Uterus (tissue), 2 donors: ENCODE measurements around the gene TFAP2B.

Experiments
- POLR2A ChIP-seq, 2 donors: fragments of 450-650 bp; IDR thresholded peaks; one replicate each; pipeline ENCODE4 v1.6.1; 2016; ENCODE audit warnings: antibody characterized with exemption in 2 of 2, mild to moderate bottlenecking in 1 of 2, moderate library complexity in 1 of 2
- TF ChIP-seq, protein P1 (sequence below), 4 experiments: fragments of 200-600 bp in 2 of 4; fragments of 450-650 bp in 2 of 4; sonication (generic) in 2 of 4; IDR thresholded peaks; one replicate each; pipeline ENCODE4 v1.5.1; 2016 to 2019; ENCODE audit warnings: antibody characterized with exemption in 4 of 4, mild to moderate bottlenecking in 2 of 4, moderate library complexity in 1 of 4

DNA sequence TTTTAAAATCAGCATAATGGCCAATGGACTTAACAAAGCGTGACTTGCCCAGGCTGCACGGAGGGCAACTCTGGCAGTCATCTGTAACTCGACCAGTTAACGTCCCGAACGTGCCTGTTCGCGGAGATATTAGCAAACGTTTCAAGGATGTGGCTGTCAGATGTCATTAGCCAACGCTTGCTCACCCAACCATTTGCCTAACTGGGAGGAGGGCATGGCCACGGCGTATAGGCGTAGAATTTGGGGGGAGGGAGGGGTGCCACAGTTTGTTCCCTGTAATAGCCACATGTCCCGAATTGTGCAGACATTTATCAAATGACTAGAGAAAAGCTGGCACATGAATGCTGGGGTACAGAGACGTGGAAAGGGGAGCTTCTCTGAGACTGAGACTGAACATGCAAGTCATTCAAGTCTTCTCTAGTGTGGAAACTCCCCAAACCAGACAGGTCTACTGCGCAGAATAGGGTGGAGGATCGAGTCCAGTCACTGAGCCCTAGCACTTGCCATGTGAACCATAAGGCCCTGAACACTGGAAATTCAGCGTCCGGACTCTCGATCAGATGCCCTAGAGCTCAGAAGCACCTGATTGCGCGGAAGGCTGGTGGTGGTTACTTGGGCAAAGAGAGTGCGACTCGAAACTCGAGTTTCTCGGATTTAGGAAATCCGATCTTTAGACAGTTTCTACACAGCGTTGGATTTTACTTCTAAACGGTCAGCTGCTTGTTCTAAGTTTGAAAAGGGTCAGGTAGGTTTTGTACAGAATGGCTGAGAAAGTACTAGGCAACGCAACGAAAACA lies 32.6 kb downstream of the TFAP2B start:
- TF ChIP-seq, protein P1, sequence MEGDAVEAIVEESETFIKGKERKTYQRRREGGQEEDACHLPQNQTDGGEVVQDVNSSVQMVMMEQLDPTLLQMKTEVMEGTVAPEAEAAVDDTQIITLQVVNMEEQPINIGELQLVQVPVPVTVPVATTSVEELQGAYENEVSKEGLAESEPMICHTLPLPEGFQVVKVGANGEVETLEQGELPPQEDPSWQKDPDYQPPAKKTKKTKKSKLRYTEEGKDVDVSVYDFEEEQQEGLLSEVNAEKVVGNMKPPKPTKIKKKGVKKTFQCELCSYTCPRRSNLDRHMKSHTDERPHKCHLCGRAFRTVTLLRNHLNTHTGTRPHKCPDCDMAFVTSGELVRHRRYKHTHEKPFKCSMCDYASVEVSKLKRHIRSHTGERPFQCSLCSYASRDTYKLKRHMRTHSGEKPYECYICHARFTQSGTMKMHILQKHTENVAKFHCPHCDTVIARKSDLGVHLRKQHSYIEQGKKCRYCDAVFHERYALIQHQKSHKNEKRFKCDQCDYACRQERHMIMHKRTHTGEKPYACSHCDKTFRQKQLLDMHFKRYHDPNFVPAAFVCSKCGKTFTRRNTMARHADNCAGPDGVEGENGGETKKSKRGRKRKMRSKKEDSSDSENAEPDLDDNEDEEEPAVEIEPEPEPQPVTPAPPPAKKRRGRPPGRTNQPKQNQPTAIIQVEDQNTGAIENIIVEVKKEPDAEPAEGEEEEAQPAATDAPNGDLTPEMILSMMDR (IDR thresholded peaks at IDR 0.05): no peak
- TF ChIP-seq POLR2A (IDR thresholded peaks at IDR 0.05): no peak
